H1 (cell line): Measurements from ENCODE around the gene MAML3. TPM values are rescaled to one million over a fixed set of nuclear protein-coding genes. Genes with fewer than 3 reads are reported as not detected.

ENCODE experiments used
- GTF2F1 ChIP-seq: IDR thresholded peaks from 2 replicates; pipeline ENCODE4 v1.6.1; 2012; ENCODE audit warnings: low read depth, low read length, improper control_type of control experiment, borderline replicate concordance
- HDAC2 ChIP-seq, 2 experiments: fragments of 300-600 bp in 1 of 2; sonication (generic) in 1 of 2; IDR thresholded peaks; 2 replicates each; pipeline ENCODE4 v1.6.1; 2011 to 2012; ENCODE audit warnings: low read depth in 2 of 2, low read length in 2 of 2, mild to moderate bottlenecking in 2 of 2, moderate library complexity in 2 of 2, borderline replicate concordance in 1 of 2, inconsistent platforms in 1 of 2
- JUN ChIP-seq: IDR thresholded peaks from 2 replicates; pipeline ENCODE4 v1.6.1; 2011; ENCODE audit warnings: low read depth, mild to moderate bottlenecking, improper control_type of control experiment, low read length
- KDM5A ChIP-seq: fragments of 200-600 bp; IDR thresholded peaks from 2 replicates; pipeline ENCODE4 v1.7.1; 2012; ENCODE audit warnings: mild to moderate bottlenecking, low read length, inconsistent platforms, mixed read lengths
- RNF2 ChIP-seq: fragments of 200-900, 300-1000 bp; sonication (generic); IDR thresholded peaks from 2 replicates; pipeline ENCODE4 v1.7.1; 2016; ENCODE audit warnings: borderline replicate concordance, low read depth, mild to moderate bottlenecking, antibody characterized with exemption, low read length; ENCODE audit not compliant: poor library complexity, severe bottlenecking; ENCODE audit errors: missing control alignments
- RXRA ChIP-seq: IDR thresholded peaks from 2 replicates; pipeline ENCODE4 v1.6.1; 2011; ENCODE audit warnings: low read depth, mild to moderate bottlenecking, low read length, moderate library complexity; ENCODE audit not compliant: insufficient read depth
- SIRT6 ChIP-seq: IDR thresholded peaks from one replicate; pipeline ENCODE4 v1.7.1; 2012; ENCODE audit warnings: low read length, inconsistent platforms
- TAF7 ChIP-seq: optimal IDR thresholded peaks from 2 replicates; pipeline ENCODE3; 2011; ENCODE audit warnings: low read depth, mild to moderate bottlenecking, inconsistent platforms, low read length, moderate library complexity, borderline replicate concordance
- polyA plus RNA-seq, 7 experiments: library from polyadenylated mRNA; depleted of rRNA in 3 of 7; stranded (reverse) in 5 of 7; unstranded in 2 of 7; fragments of >200 nt in 5 of 7; fragments of 200-250 nt in 2 of 7; gene quantifications; 1 replicate in 5 of 7; 2 replicates in 1 of 7; 4 replicates in 1 of 7; pipeline versions ENCODE4 v1.2.1 to v1.2.3, GENCODE V29; 2011 to 2013; ENCODE audit warnings: missing spikeins in 2 of 7, mixed read lengths in 2 of 7
- total RNA-seq: library from RNA; stranded (reverse); fragmentation: NEBNext Ultra II Directional; extraction: Animal tissue kit (Norgen Biotek cat#: 25700); gene quantifications from 2 replicates; pipeline ENCODE4 v1.2.1, GENCODE V29; 2021
- TF ChIP-seq, protein P1 (sequence below): fragments of 300-600 bp; sonication (generic); IDR thresholded peaks from 2 replicates; pipeline ENCODE4 v1.7.1; 2012; ENCODE audit warnings: low read length, moderate library complexity, mild to moderate bottlenecking, inconsistent platforms; ENCODE audit not compliant: insufficient replicate concordance

MAML3 gene
- total and polyA plus RNA-seq, 2 of the 8 experiments (the other 6 are each of a cell fraction or from before 2014, with no cell fraction given) = 2.1 to 5.7 TPM

DNA sequence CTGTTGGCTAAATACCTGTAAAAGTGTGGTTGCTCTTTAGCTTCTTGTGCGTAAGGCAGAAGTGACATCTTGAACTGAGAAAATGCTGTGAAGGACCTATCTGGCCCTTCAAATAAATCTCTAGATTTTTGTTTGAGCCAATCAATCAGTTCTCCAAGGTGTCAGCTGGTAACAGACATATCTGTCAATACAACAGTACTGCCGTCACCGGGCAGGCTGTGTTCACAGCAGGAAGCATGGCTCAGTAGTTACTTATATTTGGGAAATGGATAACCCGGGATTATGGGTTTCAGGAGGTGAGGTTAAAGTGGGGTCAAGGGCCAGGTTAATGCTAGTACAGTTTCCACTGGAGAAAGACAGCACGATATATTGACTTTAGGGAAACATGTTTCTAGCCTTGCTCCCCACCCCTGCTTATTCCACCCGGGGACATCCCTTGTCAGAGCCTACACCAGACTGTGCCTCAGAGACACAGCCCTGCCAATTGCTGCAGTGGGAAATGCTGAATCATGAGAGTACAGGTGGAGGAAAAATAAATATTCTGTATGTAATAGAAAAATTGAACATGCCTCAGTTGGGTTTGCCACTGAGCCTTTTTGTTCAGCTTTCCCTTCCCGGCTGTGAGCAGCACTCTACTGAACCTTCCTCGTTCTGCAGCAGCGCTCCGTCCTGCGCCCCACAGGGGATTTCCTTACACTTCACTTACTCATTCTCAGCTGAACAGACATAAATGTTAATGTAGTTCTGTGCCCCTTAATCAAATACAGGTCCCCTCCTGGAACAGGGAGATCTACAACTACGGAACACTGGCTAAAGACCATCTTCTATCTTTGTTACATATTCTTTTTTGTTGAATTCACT, 367.3 kb downstream of the MAML3 start (continued):
- TF ChIP-seq, protein P1, sequence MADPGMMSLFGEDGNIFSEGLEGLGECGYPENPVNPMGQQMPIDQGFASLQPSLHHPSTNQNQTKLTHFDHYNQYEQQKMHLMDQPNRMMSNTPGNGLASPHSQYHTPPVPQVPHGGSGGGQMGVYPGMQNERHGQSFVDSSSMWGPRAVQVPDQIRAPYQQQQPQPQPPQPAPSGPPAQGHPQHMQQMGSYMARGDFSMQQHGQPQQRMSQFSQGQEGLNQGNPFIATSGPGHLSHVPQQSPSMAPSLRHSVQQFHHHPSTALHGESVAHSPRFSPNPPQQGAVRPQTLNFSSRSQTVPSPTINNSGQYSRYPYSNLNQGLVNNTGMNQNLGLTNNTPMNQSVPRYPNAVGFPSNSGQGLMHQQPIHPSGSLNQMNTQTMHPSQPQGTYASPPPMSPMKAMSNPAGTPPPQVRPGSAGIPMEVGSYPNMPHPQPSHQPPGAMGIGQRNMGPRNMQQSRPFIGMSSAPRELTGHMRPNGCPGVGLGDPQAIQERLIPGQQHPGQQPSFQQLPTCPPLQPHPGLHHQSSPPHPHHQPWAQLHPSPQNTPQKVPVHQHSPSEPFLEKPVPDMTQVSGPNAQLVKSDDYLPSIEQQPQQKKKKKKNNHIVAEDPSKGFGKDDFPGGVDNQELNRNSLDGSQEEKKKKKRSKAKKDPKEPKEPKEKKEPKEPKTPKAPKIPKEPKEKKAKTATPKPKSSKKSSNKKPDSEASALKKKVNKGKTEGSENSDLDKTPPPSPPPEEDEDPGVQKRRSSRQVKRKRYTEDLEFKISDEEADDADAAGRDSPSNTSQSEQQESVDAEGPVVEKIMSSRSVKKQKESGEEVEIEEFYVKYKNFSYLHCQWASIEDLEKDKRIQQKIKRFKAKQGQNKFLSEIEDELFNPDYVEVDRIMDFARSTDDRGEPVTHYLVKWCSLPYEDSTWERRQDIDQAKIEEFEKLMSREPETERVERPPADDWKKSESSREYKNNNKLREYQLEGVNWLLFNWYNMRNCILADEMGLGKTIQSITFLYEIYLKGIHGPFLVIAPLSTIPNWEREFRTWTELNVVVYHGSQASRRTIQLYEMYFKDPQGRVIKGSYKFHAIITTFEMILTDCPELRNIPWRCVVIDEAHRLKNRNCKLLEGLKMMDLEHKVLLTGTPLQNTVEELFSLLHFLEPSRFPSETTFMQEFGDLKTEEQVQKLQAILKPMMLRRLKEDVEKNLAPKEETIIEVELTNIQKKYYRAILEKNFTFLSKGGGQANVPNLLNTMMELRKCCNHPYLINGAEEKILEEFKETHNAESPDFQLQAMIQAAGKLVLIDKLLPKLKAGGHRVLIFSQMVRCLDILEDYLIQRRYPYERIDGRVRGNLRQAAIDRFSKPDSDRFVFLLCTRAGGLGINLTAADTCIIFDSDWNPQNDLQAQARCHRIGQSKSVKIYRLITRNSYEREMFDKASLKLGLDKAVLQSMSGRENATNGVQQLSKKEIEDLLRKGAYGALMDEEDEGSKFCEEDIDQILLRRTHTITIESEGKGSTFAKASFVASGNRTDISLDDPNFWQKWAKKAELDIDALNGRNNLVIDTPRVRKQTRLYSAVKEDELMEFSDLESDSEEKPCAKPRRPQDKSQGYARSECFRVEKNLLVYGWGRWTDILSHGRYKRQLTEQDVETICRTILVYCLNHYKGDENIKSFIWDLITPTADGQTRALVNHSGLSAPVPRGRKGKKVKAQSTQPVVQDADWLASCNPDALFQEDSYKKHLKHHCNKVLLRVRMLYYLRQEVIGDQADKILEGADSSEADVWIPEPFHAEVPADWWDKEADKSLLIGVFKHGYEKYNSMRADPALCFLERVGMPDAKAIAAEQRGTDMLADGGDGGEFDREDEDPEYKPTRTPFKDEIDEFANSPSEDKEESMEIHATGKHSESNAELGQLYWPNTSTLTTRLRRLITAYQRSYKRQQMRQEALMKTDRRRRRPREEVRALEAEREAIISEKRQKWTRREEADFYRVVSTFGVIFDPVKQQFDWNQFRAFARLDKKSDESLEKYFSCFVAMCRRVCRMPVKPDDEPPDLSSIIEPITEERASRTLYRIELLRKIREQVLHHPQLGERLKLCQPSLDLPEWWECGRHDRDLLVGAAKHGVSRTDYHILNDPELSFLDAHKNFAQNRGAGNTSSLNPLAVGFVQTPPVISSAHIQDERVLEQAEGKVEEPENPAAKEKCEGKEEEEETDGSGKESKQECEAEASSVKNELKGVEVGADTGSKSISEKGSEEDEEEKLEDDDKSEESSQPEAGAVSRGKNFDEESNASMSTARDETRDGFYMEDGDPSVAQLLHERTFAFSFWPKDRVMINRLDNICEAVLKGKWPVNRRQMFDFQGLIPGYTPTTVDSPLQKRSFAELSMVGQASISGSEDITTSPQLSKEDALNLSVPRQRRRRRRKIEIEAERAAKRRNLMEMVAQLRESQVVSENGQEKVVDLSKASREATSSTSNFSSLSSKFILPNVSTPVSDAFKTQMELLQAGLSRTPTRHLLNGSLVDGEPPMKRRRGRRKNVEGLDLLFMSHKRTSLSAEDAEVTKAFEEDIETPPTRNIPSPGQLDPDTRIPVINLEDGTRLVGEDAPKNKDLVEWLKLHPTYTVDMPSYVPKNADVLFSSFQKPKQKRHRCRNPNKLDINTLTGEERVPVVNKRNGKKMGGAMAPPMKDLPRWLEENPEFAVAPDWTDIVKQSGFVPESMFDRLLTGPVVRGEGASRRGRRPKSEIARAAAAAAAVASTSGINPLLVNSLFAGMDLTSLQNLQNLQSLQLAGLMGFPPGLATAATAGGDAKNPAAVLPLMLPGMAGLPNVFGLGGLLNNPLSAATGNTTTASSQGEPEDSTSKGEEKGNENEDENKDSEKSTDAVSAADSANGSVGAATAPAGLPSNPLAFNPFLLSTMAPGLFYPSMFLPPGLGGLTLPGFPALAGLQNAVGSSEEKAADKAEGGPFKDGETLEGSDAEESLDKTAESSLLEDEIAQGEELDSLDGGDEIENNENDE = no peak
- TF ChIP-seq RXRA (no peak), GTF2F1 (no peak), JUN (no peak), KDM5A (no peak), HDAC2 (IDR thresholded peaks at IDR 0.05; ENCODE audit: borderline replicate concordance in 1 of 2, low read depth in 2 of 2, low read length in 2 of 2) (no peak), SIRT6 (no peak), TAF7 (no peak), RNF2 (no peak)
